ENCODE data around the gene FAM47E. TPM values are rescaled to one million over a fixed set of nuclear protein-coding genes. Genes with fewer than 3 reads are reported as not detected.

FAM47E gene
- total and polyA plus RNA-seq, 9 of the 15 experiments (the other 6 are each of a cell fraction or from before 2014, with no cell fraction given), result 3.7 to 15.6 (median 6.4) TPM

DNA sequence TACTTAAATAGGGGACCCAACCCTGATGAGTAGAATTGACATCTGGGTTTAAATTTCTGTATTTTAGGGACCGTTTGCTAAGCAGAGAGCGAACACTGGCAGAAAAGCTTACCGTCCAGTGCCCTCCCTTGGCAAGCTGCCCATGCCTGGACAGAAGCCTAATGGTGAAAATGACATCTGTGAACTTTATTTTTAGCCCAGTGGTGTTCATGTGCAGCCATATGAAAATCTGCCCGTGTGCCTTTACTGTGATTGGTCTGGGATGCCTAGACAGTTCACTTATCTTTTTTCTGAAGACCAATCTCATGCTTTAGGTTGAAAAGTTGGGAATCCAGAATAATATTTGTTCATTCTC, 56.1 kb downstream of the FAM47E start (continued):
- TF ChIP-seq, protein P1, sequence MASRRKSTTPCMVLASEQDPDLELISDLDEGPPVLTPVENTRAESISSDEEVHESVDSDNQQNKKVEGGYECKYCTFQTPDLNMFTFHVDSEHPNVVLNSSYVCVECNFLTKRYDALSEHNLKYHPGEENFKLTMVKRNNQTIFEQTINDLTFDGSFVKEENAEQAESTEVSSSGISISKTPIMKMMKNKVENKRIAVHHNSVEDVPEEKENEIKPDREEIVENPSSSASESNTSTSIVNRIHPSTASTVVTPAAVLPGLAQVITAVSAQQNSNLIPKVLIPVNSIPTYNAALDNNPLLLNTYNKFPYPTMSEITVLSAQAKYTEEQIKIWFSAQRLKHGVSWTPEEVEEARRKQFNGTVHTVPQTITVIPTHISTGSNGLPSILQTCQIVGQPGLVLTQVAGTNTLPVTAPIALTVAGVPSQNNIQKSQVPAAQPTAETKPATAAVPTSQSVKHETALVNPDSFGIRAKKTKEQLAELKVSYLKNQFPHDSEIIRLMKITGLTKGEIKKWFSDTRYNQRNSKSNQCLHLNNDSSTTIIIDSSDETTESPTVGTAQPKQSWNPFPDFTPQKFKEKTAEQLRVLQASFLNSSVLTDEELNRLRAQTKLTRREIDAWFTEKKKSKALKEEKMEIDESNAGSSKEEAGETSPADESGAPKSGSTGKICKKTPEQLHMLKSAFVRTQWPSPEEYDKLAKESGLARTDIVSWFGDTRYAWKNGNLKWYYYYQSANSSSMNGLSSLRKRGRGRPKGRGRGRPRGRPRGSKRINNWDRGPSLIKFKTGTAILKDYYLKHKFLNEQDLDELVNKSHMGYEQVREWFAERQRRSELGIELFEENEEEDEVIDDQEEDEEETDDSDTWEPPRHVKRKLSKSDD (conservative IDR thresholded peaks at IDR 0.05; ENCODE audit: low read length), result no peak
- no peak for TF ChIP-seq TCFL5 (CRISPR knock-in tag; conservative IDR thresholded peaks at IDR 0.05)
- TF ChIP-seq, protein P2, sequence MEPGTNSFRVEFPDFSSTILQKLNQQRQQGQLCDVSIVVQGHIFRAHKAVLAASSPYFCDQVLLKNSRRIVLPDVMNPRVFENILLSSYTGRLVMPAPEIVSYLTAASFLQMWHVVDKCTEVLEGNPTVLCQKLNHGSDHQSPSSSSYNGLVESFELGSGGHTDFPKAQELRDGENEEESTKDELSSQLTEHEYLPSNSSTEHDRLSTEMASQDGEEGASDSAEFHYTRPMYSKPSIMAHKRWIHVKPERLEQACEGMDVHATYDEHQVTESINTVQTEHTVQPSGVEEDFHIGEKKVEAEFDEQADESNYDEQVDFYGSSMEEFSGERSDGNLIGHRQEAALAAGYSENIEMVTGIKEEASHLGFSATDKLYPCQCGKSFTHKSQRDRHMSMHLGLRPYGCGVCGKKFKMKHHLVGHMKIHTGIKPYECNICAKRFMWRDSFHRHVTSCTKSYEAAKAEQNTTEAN (CRISPR knock-in tag; IDR thresholded peaks at IDR 0.05), result no peak
- TF ChIP-seq NR2F6 (CRISPR knock-in tag; IDR thresholded peaks at IDR 0.05), result no peak

DNA sequence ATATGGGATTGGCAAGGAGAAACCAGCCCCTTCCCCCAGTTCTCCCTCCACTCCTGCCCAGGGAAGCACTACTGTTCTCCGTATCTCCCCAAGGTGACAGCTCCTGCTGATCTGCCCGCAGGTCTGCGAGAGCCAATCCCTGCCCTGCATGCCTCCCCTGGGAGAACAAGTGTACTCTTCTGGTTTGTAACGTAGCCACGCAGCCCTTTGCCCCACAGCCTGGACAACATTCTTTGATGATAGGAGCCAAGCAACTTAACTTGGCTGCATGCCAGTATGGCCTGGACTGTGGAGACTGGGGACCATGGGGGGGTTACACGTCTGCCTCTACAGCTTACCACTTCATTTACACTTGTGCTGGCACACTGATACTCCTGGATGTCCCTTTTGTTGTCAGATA, 57.0 kb downstream of the FAM47E start:
- Histone ChIP-seq H3K9me1 (ENCODE audit: control insufficient read depth, insufficient read depth, low read length) (no peaks in the 10 kb centered on the region), H3K4me2 (ENCODE audit: insufficient read depth, low read length) (no peak overlapping the region), H2AFZ (ENCODE audit: low read depth, low read length) (peak overlapping the region; percentile 42), H3K36me3 (ENCODE audit: control insufficient read depth, insufficient read depth, low read length) (no peaks in the 10 kb centered on the region), H3K9me3 (replicated peaks; ENCODE audit: control insufficient read depth, insufficient read depth, low read depth, low read length) (no peaks in the 10 kb centered on the region), H3K27me3 (ENCODE audit: control insufficient read depth in 2 of 2, insufficient read depth in 2 of 2, low read length in 2 of 2) (no peaks in the 10 kb centered on the region), H3K4me3 (no peak overlapping the region), H3K79me2 (ENCODE audit: control insufficient read depth, insufficient read depth, low read length) (no peaks in the 10 kb centered on the region), H4K20me1 (replicated peaks; ENCODE audit: control insufficient read depth, insufficient read depth, low read length) (no peaks in the 10 kb centered on the region), H3K27ac (ENCODE audit: extremely low read depth, low read depth, low read length) (no peak overlapping the region), H3K4me1 (replicated peaks in 1 of 2; ENCODE audit: control insufficient read depth in 2 of 2, insufficient read depth in 2 of 2, low read length in 2 of 2) (peaks cover 7 to 17% of the 10 kb centered on the region in 2 experiments; a peak in 4 of 5 replicates), H3K9ac (ENCODE audit: insufficient read depth in 1 of 2, low read depth in 2 of 2, low read length in 2 of 2) (peak overlapping the region in 1 of 2 experiments; percentile 79; a peak in 1 of 4 replicates)
- ChIA-PET CTCF (ENCODE audit: low intra/inter-chr PET ratio) (no interaction called here), POLR2A (no interaction called here)
- no TSS peak for BruUV-seq (replicated peaks)
- in situ Hi-C loops (cut with MboI), result no loop called here
- no peak for TF ChIP-seq CC2D1A (IDR thresholded peaks at IDR 0.05)
- peak; percentile 98 for TF ChIP-seq NFIC (IDR thresholded peaks at IDR 0.05)
- TF ChIP-seq, protein P3, sequence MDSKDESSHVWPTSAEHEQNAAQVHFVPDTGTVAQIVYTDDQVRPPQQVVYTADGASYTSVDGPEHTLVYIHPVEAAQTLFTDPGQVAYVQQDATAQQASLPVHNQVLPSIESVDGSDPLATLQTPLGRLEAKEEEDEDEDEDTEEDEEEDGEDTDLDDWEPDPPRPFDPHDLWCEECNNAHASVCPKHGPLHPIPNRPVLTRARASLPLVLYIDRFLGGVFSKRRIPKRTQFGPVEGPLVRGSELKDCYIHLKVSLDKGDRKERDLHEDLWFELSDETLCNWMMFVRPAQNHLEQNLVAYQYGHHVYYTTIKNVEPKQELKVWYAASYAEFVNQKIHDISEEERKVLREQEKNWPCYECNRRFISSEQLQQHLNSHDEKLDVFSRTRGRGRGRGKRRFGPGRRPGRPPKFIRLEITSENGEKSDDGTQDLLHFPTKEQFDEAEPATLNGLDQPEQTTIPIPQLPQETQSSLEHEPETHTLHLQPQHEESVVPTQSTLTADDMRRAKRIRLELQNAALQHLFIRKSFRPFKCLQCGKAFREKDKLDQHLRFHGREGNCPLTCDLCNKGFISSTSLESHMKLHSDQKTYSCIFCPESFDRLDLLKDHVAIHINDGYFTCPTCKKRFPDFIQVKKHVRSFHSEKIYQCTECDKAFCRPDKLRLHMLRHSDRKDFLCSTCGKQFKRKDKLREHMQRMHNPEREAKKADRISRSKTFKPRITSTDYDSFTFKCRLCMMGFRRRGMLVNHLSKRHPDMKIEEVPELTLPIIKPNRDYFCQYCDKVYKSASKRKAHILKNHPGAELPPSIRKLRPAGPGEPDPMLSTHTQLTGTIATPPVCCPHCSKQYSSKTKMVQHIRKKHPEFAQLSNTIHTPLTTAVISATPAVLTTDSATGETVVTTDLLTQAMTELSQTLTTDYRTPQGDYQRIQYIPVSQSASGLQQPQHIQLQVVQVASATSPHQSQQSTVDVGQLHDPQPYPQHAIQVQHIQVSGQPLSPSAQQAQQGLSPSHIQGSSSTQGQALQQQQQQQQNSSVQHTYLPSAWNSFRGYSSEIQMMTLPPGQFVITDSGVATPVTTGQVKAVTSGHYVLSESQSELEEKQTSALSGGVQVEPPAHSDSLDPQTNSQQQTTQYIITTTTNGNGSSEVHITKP (IDR thresholded peaks at IDR 0.05; ENCODE audit: partially characterized antibody), result peak; percentile 79
- TF ChIP-seq NFIX (CRISPR knock-in tag; IDR thresholded peaks at IDR 0.05; ENCODE audit: low read depth), result peak; percentile 54
- FAIRE-seq (peak; percentile 76), DNase-seq (ENCODE audit: extremely low read depth in 1 of 4, low spot score in 3 of 4) (peak in 3 of 4 experiments; percentile 35 to 71 (median 47)), ATAC-seq (peak; percentile 27)
- 14% methylated on average over 6 of the region's 6 CpGs for WGBS (ENCODE audit: insufficient coverage, low coverage, missing lambda C conversion rate)
- intact Hi-C loops (cut with micrococcal nuclease), result no loop called here
